ENCODE data around the gene INPP5A.

The INPP5A gene

GRCh38 chr10:132752378-132752777 is 214.8 kb downstream of the INPP5A start:
- H3K9ac ChIP-seq (ENCODE audit: low read depth, low read length, poor library complexity): no peak overlapping the region
- H2AFZ ChIP-seq (ENCODE audit: low read length): no peak overlapping the region
- H3K36me3 ChIP-seq (replicated peaks in 1 of 2; ENCODE audit: control insufficient read depth in 2 of 2, insufficient read depth in 2 of 2, low read length in 2 of 2): peaks cover 6 to 13% of the 10 kb centered on the region in 2 donors
- no peak overlapping the region for H3K18ac ChIP-seq (ENCODE audit: low read length)
- peaks cover 2 to 10% of the 10 kb centered on the region in 2 donors for H3K4me1 ChIP-seq (ENCODE audit: control insufficient read depth in 2 of 2, insufficient read depth in 1 of 2, low read depth in 1 of 2, low read length in 2 of 2)
- peaks cover 7% of the 10 kb centered on the region for H3K79me1 ChIP-seq (ENCODE audit: low read depth, low read length)
- H2BK120ac ChIP-seq (ENCODE audit: low read depth, low read length): no peak overlapping the region
- no peak overlapping the region for H4K91ac ChIP-seq (ENCODE audit: low read depth, low read length, poor library complexity)
- H2AK5ac ChIP-seq (ENCODE audit: low read depth, low read length): no peak overlapping the region
- H3K14ac ChIP-seq (ENCODE audit: low read length): no peak overlapping the region
- no peak for DNase-seq (ENCODE audit: low spot score)
- no peak overlapping the region for H3K4me2 ChIP-seq (ENCODE audit: insufficient read depth, low read length, poor library complexity, severe bottlenecking)
- H3K27me3 ChIP-seq (ENCODE audit: control insufficient read depth in 3 of 3, insufficient read depth in 3 of 3, low read depth in 1 of 3, low read length in 3 of 3): peaks cover 0 to 23% (median 0%) of the 10 kb centered on the region in 3 experiments
- H2BK5ac ChIP-seq (ENCODE audit: low read length): no peak overlapping the region
- no peak overlapping the region for H2BK15ac ChIP-seq (ENCODE audit: low read length)
- H2BK12ac ChIP-seq (ENCODE audit: low read length): no peak overlapping the region
- H3K4ac ChIP-seq (ENCODE audit: low read length): no peak overlapping the region
- no peak overlapping the region for H4K8ac ChIP-seq (ENCODE audit: low read depth, low read length)
- no peak overlapping the region for H3K23ac ChIP-seq (ENCODE audit: low read depth, low read length, poor library complexity)
- WGBS, 2 donors (ENCODE audit: extremely low coverage in 2 of 2, insufficient read length in 2 of 2, insufficient replicate concordance in 1 of 2): 100% methylated on average over 6 of the region's 20 CpGs; no CpG with 5 or more reads in 1 of the 2 donors
- no peak overlapping the region for H3K27ac ChIP-seq (replicated peaks; ENCODE audit: low read length)
- no peak overlapping the region for H3K4me3 ChIP-seq (ENCODE audit: low read length in 2 of 2)
- H3K9me3 ChIP-seq (replicated peaks in 1 of 2; ENCODE audit: control insufficient read depth in 2 of 2, insufficient read depth in 1 of 2, low read depth in 1 of 2, low read length in 2 of 2): peaks cover 4 to 14% of the 10 kb centered on the region in 2 donors

DNA sequence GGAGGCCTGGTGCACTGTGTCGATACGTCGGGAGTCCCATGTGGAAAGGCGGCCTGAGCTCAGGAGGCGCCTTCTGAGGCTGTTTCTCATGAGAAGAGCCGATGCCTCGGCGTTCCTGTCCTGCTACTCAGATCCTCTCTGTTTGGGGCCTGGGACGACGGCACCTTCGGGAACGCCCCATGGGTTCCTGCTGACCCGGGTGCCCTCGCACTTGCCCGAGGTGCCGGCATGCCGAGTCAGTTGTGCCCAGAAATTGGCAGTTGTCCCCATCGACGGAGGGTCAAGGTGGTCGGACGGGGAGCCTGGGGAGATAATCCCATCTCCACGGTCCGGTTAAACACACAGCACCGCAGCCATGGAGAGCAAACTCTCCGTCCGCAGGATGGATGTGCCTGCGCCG is 215.4 kb downstream of the INPP5A start:
- no peak overlapping the region for H3K27ac ChIP-seq (replicated peaks; ENCODE audit: low read length)
- peaks cover 7% of the 10 kb centered on the region for H3K79me1 ChIP-seq (ENCODE audit: low read depth, low read length)
- no peak overlapping the region for H4K8ac ChIP-seq (ENCODE audit: low read depth, low read length)
- H3K4ac ChIP-seq (ENCODE audit: low read length): no peak overlapping the region
- peaks cover 0 to 23% (median 0%) of the 10 kb centered on the region in 3 experiments for H3K27me3 ChIP-seq (ENCODE audit: control insufficient read depth in 3 of 3, insufficient read depth in 3 of 3, low read depth in 1 of 3, low read length in 3 of 3)
- H2BK15ac ChIP-seq (ENCODE audit: low read length): peak overlapping the region; percentile 43
- no CpG with 5 or more reads among the region's 28 CpGs for WGBS, 2 donors (ENCODE audit: extremely low coverage in 2 of 2, insufficient read length in 2 of 2, insufficient replicate concordance in 1 of 2)
- H3K4me1 ChIP-seq (ENCODE audit: control insufficient read depth in 2 of 2, insufficient read depth in 1 of 2, low read depth in 1 of 2, low read length in 2 of 2): peaks cover 1 to 6% of the 10 kb centered on the region in 2 donors
- no peak overlapping the region for H2BK12ac ChIP-seq (ENCODE audit: low read length)
- no peak overlapping the region for H2AK5ac ChIP-seq (ENCODE audit: low read depth, low read length)
- H3K4me2 ChIP-seq (ENCODE audit: insufficient read depth, low read length, poor library complexity, severe bottlenecking): no peak overlapping the region
- H2AFZ ChIP-seq (ENCODE audit: low read length): no peak overlapping the region
- H3K23ac ChIP-seq (ENCODE audit: low read depth, low read length, poor library complexity): no peak overlapping the region
- no peak overlapping the region for H2BK120ac ChIP-seq (ENCODE audit: low read depth, low read length)
- H3K9me3 ChIP-seq (replicated peaks in 1 of 2; ENCODE audit: control insufficient read depth in 2 of 2, insufficient read depth in 1 of 2, low read depth in 1 of 2, low read length in 2 of 2): peaks cover 4 to 15% of the 10 kb centered on the region in 2 donors
- no peak overlapping the region for H3K9ac ChIP-seq (ENCODE audit: low read depth, low read length, poor library complexity)
- H4K91ac ChIP-seq (ENCODE audit: low read depth, low read length, poor library complexity): no peak overlapping the region
- H3K18ac ChIP-seq (ENCODE audit: low read length): no peak overlapping the region
- DNase-seq (ENCODE audit: low spot score): no peak
- peaks cover 6 to 15% of the 10 kb centered on the region in 2 donors for H3K36me3 ChIP-seq (replicated peaks in 1 of 2; ENCODE audit: control insufficient read depth in 2 of 2, insufficient read depth in 2 of 2, low read length in 2 of 2)
- no peak overlapping the region for H2BK5ac ChIP-seq (ENCODE audit: low read length)
- no peak overlapping the region for H3K14ac ChIP-seq (ENCODE audit: low read length)
- no peak overlapping the region for H3K4me3 ChIP-seq (ENCODE audit: low read length in 2 of 2)

GRCh38 chr10:132753596-132753995 is 216.0 kb downstream of the INPP5A start:
- Histone ChIP-seq H3K79me1 (ENCODE audit: low read depth, low read length) (peaks cover 7% of the 10 kb centered on the region), H2BK15ac (ENCODE audit: low read length) (no peak overlapping the region), H2BK5ac (ENCODE audit: low read length) (no peak overlapping the region), H3K4me3 (ENCODE audit: low read length in 2 of 2) (no peak overlapping the region), H2BK120ac (ENCODE audit: low read depth, low read length) (no peak overlapping the region), H3K27me3 (ENCODE audit: control insufficient read depth in 3 of 3, insufficient read depth in 3 of 3, low read depth in 1 of 3, low read length in 3 of 3) (peaks cover 0 to 19% (median 0%) of the 10 kb centered on the region in 3 experiments), H3K4me1 (ENCODE audit: control insufficient read depth in 2 of 2, insufficient read depth in 1 of 2, low read depth in 1 of 2, low read length in 2 of 2) (peaks cover under 1 to 1% of the 10 kb centered on the region in 2 donors), H3K36me3 (replicated peaks in 1 of 2; ENCODE audit: control insufficient read depth in 2 of 2, insufficient read depth in 2 of 2, low read length in 2 of 2) (peaks cover 6 to 15% of the 10 kb centered on the region in 2 donors), H3K4me2 (ENCODE audit: insufficient read depth, low read length, poor library complexity, severe bottlenecking) (no peak overlapping the region), H3K9me3 (replicated peaks in 1 of 2; ENCODE audit: control insufficient read depth in 2 of 2, insufficient read depth in 1 of 2, low read depth in 1 of 2, low read length in 2 of 2) (peaks cover 4 to 15% of the 10 kb centered on the region in 2 donors), H2AK5ac (ENCODE audit: low read depth, low read length) (no peak overlapping the region), H4K8ac (ENCODE audit: low read depth, low read length) (no peak overlapping the region), H3K4ac (ENCODE audit: low read length) (no peak overlapping the region), H2BK12ac (ENCODE audit: low read length) (no peak overlapping the region), H3K18ac (ENCODE audit: low read length) (no peak overlapping the region), H3K27ac (replicated peaks; ENCODE audit: low read length) (no peak overlapping the region), H3K14ac (ENCODE audit: low read length) (no peak overlapping the region), H3K9ac (ENCODE audit: low read depth, low read length, poor library complexity) (no peak overlapping the region), H3K23ac (ENCODE audit: low read depth, low read length, poor library complexity) (no peak overlapping the region), H2AFZ (ENCODE audit: low read length) (no peak overlapping the region), H4K91ac (ENCODE audit: low read depth, low read length, poor library complexity) (no peak overlapping the region)
- no CpG with 5 or more reads among the region's 15 CpGs for WGBS, 2 donors (ENCODE audit: extremely low coverage in 2 of 2, insufficient read length in 2 of 2, insufficient replicate concordance in 1 of 2)
- DNase-seq (ENCODE audit: low spot score): no peak

GRCh38 chr10:132754071-132754470 is 216.5 kb downstream of the INPP5A start:
- no peak overlapping the region for H3K18ac ChIP-seq (ENCODE audit: low read length)
- H2BK12ac ChIP-seq (ENCODE audit: low read length): no peak overlapping the region
- H3K4me2 ChIP-seq (ENCODE audit: insufficient read depth, low read length, poor library complexity, severe bottlenecking): no peak overlapping the region
- no peak overlapping the region for H2BK15ac ChIP-seq (ENCODE audit: low read length)
- no peak overlapping the region for H4K91ac ChIP-seq (ENCODE audit: low read depth, low read length, poor library complexity)
- H3K4me3 ChIP-seq (ENCODE audit: low read length in 2 of 2): peak overlapping the region in 1 of 2 donors; percentile 47
- H3K36me3 ChIP-seq (replicated peaks in 1 of 2; ENCODE audit: control insufficient read depth in 2 of 2, insufficient read depth in 2 of 2, low read length in 2 of 2): peaks cover 6 to 15% of the 10 kb centered on the region in 2 donors
- peak overlapping the region; percentile 63 for H2AK5ac ChIP-seq (ENCODE audit: low read depth, low read length)
- no peak overlapping the region for H3K27ac ChIP-seq (replicated peaks; ENCODE audit: low read length)
- H3K27me3 ChIP-seq (ENCODE audit: control insufficient read depth in 3 of 3, insufficient read depth in 3 of 3, low read depth in 1 of 3, low read length in 3 of 3): peaks cover 0 to 14% (median 0%) of the 10 kb centered on the region in 3 experiments
- H3K14ac ChIP-seq (ENCODE audit: low read length): peak overlapping the region; percentile 90
- H3K23ac ChIP-seq (ENCODE audit: low read depth, low read length, poor library complexity): no peak overlapping the region
- no peak overlapping the region for H3K9ac ChIP-seq (ENCODE audit: low read depth, low read length, poor library complexity)
- no peak overlapping the region for H2AFZ ChIP-seq (ENCODE audit: low read length)
- DNase-seq (ENCODE audit: low spot score): no peak
- H3K79me1 ChIP-seq (ENCODE audit: low read depth, low read length): peaks cover 3% of the 10 kb centered on the region
- H2BK5ac ChIP-seq (ENCODE audit: low read length): peak overlapping the region; percentile 39
- no peak overlapping the region for H3K4ac ChIP-seq (ENCODE audit: low read length)
- peaks cover 0 to 1% of the 10 kb centered on the region in 2 donors for H3K4me1 ChIP-seq (ENCODE audit: control insufficient read depth in 2 of 2, insufficient read depth in 1 of 2, low read depth in 1 of 2, low read length in 2 of 2)
- H2BK120ac ChIP-seq (ENCODE audit: low read depth, low read length): no peak overlapping the region
- H3K9me3 ChIP-seq (replicated peaks in 1 of 2; ENCODE audit: control insufficient read depth in 2 of 2, insufficient read depth in 1 of 2, low read depth in 1 of 2, low read length in 2 of 2): peaks cover 4 to 15% of the 10 kb centered on the region in 2 donors
- H4K8ac ChIP-seq (ENCODE audit: low read depth, low read length): peak overlapping the region; percentile 43
- WGBS, 2 donors (ENCODE audit: extremely low coverage in 2 of 2, insufficient read length in 2 of 2, insufficient replicate concordance in 1 of 2): no CpG with 5 or more reads among the region's 18 CpGs

All from neuronal stem cell (in vitro differentiated cells).